HL-60 (cell line): ENCODE results near the gene KIAA0232.

ENCODE experiments used
- CTCF ChIP-seq: IDR thresholded peaks from one replicate; pipeline ENCODE4 v1.5.1; 2011; ENCODE audit warnings: low read length, control low read depth, inconsistent platforms; ENCODE audit not compliant: insufficient read depth
- GABPA ChIP-seq: IDR thresholded peaks from 2 replicates; pipeline ENCODE4 v1.6.1; 2012; ENCODE audit warnings: low read depth
- REST ChIP-seq: IDR thresholded peaks from 2 replicates; pipeline ENCODE4 v1.6.1; 2012; ENCODE audit warnings: low read depth; ENCODE audit not compliant: insufficient replicate concordance
- SPI1 ChIP-seq: IDR thresholded peaks from 2 replicates; pipeline ENCODE4 v1.6.1; 2012; ENCODE audit warnings: low read depth, mild to moderate bottlenecking, borderline replicate concordance

DNA sequence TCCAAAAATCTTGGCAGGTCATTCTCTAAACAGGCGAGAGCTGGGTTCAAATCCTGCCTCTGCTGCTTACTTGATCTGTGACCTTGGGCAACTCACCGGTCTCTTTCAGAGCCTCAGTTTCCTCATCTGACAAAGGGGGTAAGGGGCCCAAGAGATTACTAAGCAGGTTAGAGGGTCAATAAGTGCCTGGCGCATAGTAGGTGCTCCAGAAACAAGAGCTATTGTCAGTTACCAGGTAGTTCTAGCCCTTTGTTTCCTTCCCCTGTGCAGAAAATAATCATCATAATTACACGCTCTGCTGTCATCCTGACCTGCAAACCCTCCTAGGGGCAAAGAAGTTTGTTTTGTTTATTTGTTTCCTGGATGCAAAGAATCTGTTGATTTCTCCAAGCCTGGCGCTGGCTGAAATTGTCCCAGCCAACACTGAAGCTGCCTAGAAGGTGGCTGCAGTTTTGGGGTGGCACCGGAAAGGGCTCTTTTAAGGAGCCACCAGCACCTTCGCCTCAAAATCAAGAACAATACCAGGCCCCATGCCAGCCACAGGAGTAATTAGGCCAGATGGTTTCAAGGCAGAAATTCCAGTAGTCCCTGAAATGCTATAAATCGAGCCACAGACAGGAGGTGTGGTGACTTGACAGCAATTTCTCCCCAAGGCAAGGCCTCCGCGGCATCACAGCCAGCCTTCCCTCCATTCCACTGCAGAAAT is 10.2 kb upstream of the KIAA0232 start:
- TF ChIP-seq CTCF (no peak), REST (no peak), GABPA (no peak), SPI1 (no peak)
